ENCODE data around the gene TRMT61A.

Gene TRMT61A

DNA sequence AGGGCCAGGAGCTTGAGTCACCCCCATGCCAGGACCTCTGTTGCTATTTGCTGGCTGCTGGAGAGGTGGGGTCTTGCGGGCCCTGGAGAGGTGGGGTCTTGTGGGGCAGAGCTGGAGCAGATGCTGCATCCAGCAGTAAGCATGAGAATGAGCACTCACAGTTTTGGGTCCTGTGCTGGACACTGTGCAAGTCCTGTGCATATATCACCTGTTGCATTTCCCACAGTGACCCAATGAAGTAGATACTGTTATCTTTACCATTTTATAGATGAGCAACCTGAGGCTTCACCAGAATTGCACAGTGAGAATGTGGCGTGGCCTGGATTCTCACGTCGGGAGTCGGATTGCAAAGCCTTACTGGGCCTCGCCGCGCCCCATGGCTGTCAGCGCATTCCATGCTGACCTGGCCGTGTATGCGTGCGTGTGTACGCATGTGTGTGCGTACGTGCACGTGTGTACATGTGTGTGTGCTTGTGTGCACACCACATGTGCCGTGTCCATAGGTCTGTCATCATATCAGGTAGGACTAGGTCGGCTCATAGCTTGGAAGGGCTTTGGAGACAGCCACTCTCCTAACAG is 45.8 kb downstream of the TRMT61A start:
- ATAC-seq (no peak), DNase-seq (no peak)
- H3K9me3 Mint-ChIP-seq: no peaks in the 10 kb centered on the region
- H3K4me1 Mint-ChIP-seq: no peaks in the 10 kb centered on the region
- H3K4me3 Mint-ChIP-seq: no peak overlapping the region
- no peaks in the 10 kb centered on the region for H3K27me3 Mint-ChIP-seq
- H3K27ac Mint-ChIP-seq: no peak overlapping the region

DNA sequence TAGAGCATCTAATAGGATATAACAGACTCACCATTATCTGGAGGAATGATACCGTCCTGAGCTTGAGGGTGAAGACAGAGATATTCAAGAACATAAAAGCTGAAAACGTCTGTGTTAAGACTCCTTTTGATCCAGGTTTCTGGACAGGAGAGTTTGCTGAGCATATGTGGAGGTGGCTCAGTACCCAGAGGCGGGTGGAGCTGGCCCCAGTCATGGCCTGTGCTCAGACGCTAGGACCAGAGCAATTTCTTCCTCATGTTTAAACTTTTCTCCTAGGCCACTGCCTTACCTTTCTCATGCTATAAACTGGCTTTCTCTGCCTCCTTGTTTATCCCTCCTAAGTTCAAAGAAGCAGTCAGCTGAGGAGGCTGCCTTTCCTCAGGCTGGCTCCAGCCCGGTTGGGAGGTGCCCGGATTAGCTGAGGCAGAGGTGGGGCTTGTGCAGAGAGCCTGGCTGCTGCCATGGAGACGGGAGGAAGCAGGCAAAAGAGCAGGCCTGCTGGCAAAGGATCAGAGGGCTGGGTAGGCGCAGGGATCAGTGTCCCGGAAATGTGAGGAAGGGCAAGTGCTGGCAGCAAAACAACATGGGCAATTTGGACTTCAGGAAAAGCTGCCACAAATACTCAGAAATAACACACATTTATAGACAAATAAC is 47.5 kb downstream of the TRMT61A start:
- H3K27me3 Mint-ChIP-seq: no peaks in the 10 kb centered on the region
- no peak overlapping the region for H3K4me3 Mint-ChIP-seq
- ATAC-seq (no peak), DNase-seq (no peak)
- H3K9me3 Mint-ChIP-seq: no peaks in the 10 kb centered on the region
- no peak overlapping the region for H3K27ac Mint-ChIP-seq
- no peaks in the 10 kb centered on the region for H3K4me1 Mint-ChIP-seq

GRCh38 chr14:103578401-103579075 is 49.5 kb downstream of the TRMT61A start:
- DNase-seq (no peak), ATAC-seq (no peak)
- Mint-ChIP-seq H3K4me1 (no peaks in the 10 kb centered on the region), H3K27ac (no peak overlapping the region), H3K4me3 (no peak overlapping the region), H3K9me3 (no peaks in the 10 kb centered on the region), H3K27me3 (no peaks in the 10 kb centered on the region)

DNA sequence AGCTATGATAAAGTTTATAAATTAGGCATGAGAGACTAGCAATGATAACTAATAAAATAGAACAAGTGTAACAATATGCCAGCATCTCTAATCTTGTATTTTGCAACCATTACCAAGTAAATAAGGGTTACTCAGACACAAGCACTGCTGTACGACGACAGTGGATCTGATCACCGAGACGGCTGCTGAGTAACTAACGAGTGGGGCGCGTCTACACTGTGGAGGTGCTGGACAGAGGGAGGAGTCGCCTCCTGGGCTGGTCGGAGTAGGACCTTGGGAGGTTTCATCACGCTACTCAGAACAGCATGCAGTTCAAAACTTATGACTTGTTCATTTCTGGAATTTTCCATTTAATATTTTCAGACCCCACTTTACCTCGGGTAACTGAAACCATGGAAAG is 52.2 kb downstream of the TRMT61A start:
- Mint-ChIP-seq H3K9me3 (no peaks in the 10 kb centered on the region), H3K27ac (no peak overlapping the region), H3K4me1 (no peaks in the 10 kb centered on the region), H3K4me3 (no peak overlapping the region), H3K27me3 (no peaks in the 10 kb centered on the region)
- ATAC-seq: no peak
- no peak for DNase-seq

DNA sequence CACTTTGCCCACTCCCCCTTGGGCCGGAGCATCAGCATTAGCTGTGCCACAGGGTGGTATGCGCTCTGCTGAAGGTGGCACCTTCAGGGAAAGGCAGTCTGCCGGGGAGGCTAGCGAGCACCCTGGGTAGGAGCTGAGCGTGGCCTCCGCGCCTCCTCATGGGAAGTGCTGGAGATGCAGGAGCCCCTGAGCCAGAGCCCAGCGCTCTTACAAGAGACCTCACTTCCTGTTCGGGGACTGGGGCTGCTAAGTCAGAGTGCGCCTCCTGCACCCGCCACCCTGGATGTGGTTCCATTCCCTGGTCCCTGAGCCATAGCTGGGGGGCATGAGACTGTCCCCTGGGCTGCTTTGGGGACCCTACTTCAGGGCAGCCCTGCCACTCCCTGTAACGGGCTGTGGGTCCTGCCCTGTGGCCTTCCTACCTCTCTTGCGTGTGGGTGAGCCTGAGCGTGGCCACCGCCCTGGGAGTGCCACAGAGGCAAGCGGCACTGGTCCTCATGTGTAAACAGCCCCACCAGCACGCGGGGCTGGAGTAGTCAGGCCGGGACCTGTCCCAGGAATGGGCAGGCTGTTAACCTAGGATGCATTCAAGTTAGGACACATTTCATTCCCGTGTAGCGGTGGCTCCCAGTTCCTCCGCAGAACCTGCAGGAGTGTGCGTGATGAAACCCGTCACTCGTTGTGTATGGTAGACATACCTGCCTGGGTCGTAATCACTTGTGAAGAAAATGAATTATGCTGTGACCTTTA is 53.1 kb downstream of the TRMT61A start:
- ATAC-seq (no peak), DNase-seq (no peak)
- no peaks in the 10 kb centered on the region for H3K27me3 Mint-ChIP-seq
- no peaks in the 10 kb centered on the region for H3K4me1 Mint-ChIP-seq
- H3K9me3 Mint-ChIP-seq: no peaks in the 10 kb centered on the region
- no peak overlapping the region for H3K27ac Mint-ChIP-seq
- no peak overlapping the region for H3K4me3 Mint-ChIP-seq

DNA sequence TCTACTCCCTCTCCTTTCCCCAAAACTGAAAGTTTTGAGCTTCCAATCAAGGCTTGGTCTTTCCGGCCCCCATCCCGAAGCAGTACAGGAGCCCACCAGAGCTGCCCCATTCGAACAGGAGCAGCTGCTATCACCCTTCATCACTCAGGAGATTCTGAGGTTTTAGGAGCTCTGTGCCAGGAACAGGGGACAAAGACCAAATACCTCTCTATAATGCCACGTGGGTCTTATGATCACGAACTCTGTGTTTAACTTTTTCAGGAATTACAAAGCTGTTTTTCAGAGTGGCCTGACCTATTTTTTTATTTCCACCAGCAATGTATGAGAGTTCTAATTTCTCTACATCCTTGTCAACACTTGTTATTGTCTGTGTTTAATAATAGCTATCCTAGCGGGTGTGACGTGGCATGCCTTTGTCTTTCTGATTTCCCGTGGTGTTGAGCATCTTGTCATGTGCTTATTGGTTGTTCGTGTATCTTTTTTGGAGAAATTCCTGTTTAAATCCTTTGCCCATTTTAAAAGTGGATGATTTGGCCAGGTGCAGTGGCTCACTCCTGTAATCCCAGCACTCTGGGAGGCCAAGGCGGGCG is 55.4 kb downstream of the TRMT61A start:
- no peak overlapping the region for H3K27ac Mint-ChIP-seq
- ATAC-seq: no peak
- H3K27me3 Mint-ChIP-seq: no peaks in the 10 kb centered on the region
- no peak for DNase-seq
- no peak overlapping the region for H3K4me3 Mint-ChIP-seq
- no peaks in the 10 kb centered on the region for H3K4me1 Mint-ChIP-seq
- no peaks in the 10 kb centered on the region for H3K9me3 Mint-ChIP-seq

Data from stimulated activated naive CD8-positive, alpha-beta T cell treated with anti-CD3 and anti-CD28 coated beads, Interleukin-15, amount 100 ng/mL, for 72 hours (primary cell).